Erythroblast (primary cell): Measurements from ENCODE around the gene SPINT4.
"Not testable (repeated sequence)": the region's sequence is repeated elsewhere in the genome, so short reads cannot be mapped to it uniquely, and the experiment has no call there.

ENCODE experiments used
- DNase-seq, 2 experiments: peaks; one replicate each; lab custom pipeline; 2025; lab: John Stamatoyannopoulos, UW
- GATA1 ChIP-seq: IDR thresholded peaks from 2 replicates; pipeline ENCODE4 v1.6.1; 2011; ENCODE audit warnings: low read depth, mild to moderate bottlenecking, control low read depth, low read length, moderate library complexity
- POLR2A ChIP-seq: IDR thresholded peaks from 2 replicates; pipeline ENCODE4 v1.6.1; 2011; ENCODE audit warnings: mild to moderate bottlenecking, low read length

Gene SPINT4

GRCh38 chr20:45722047-45722446, at the start of gene SPINT4:
Gene SPINT4 (plus strand): TSS chr20:45722347. CDS start chr20:45722368, 21 bp downstream.
- TF ChIP-seq GATA1 (no peak), POLR2A (no peak)
- no peak for DNase-seq

DNA sequence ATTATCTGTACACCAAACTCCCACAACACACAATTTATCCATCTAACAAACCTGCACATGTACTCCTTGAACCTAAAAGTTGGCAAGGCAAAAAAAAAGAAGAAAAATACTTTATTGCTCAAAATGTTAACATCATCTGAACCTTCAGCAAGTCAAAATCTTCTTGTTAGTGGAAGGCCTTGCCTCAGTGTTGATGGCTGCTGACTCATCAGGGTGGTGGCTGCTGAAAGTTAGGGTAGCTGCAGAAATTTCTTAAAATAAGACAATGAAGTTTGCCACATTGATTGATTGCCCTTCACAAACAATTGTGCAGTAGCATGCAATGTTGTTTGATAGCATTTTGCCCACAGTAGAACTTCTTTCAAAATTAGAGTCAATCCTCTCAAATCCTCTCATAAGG, 49.4 kb upstream of the SPINT4 start:
- no peak for DNase-seq
- TF ChIP-seq POLR2A: no peak
- TF ChIP-seq GATA1: no peak

- DNase-seq: no peak
- TF ChIP-seq GATA1 (no peak), POLR2A (no peak)
Observed at GRCh38 chr20:45679650-45680049, 42.5 kb upstream of the SPINT4 start.

DNA sequence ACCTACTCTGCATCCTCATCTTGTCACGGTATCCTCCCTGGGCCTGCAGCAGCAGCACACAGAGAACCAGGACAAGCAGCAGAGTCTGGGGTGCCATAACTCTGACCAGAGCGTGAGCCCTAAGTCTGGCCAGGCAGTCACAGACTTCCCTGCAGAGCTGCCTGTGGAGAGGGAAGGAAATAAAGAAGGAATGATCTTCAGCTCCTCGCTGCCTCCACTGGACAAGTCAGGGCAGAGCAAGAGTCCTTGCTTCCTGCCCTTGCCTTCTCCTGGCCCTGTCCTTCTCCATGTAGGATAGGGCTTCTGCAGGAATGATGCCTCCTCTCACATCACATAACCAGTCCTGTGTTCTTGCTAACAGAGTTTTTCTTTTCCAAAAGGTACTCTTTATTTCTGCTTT, 36.3 kb upstream of the SPINT4 start:
- no peak for DNase-seq
- TF ChIP-seq POLR2A: no peak
- no peak for TF ChIP-seq GATA1

DNA sequence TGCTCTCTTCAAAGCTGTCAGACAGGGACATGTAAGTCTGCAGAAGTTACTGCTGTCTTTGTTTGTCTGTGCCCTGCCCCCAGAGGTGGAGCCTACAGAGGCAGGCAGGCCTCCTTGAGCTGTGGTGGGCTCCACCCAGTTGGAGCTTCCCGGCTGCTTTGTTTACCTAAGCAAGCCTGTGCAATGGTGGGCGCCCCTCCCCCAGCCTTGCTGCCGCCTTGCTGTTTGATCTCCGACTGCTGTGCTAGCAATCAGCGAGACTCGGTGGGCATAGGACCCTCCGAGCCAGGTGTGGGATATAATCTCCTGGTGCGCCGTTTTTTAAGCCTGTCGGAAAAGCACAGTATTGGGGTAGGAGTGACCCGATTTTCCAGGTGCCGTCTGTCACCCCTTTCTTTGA, 28.8 kb upstream of the SPINT4 start:
- not testable (repeated sequence) for DNase-seq

DNA sequence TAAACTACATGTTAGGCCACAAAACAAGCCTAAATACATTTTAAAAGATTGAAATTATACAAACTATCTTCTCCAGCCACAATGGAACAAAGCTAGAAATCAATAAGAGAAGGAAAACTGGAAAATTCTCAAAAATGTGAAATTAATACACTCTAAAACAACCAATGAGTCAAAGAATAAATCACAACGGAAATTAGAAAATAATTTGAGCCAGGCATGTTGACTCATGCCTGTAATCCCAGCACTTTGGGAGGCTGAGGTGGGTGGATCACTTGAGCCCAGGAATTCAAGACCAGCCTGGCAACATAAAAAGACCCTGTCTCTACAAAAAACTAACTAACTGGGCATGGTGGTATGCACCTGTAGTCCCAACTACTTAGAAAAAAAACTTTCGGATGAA, 26.7 kb upstream of the SPINT4 start:
- TF ChIP-seq POLR2A: no peak
- TF ChIP-seq GATA1: no peak
- DNase-seq: no peak

GRCh38 chr20:45701104-45701503, 21.0 kb upstream of the SPINT4 start:
- TF ChIP-seq GATA1: no peak
- no peak for TF ChIP-seq POLR2A
- DNase-seq: no peak

DNA sequence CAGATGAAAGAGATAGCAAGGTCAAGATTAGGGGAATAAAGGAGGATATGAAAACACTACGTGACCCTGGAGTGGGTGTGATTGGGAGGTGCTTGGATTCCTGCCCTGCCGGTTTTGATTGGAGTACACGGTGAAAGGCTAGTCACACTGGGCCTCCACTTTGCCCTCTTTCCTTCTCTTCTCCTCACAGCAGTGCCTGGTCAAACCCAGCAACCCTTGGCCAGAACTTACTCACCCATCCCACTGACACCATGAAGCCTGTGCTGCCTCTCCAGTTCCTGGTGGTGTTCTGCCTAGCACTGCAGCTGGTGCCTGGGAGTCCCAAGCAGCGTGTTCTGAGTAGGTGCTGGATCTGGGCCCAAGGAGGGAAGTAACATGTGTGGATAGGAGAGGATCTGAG, 20.3 kb upstream of the SPINT4 start, which contains the start of gene WFDC13:
Gene WFDC13, plus strand, starts transcription at position 166 of the 400 bp plus-strand sequence. Its CDS starts 86 bp downstream, at position 252.
- DNase-seq: no peak
- TF ChIP-seq GATA1: no peak
- no peak for TF ChIP-seq POLR2A

- TF ChIP-seq GATA1 (no peak), POLR2A (no peak)
- DNase-seq: no peak
Observed at GRCh38 chr20:45704969-45705637, 17.0 kb upstream of the SPINT4 start, which contains the start of gene WFDC10B. Gene WFDC10B (minus strand): TSS chr20:45705019. CDS start chr20:45685992, 19,027 bp downstream.

DNA sequence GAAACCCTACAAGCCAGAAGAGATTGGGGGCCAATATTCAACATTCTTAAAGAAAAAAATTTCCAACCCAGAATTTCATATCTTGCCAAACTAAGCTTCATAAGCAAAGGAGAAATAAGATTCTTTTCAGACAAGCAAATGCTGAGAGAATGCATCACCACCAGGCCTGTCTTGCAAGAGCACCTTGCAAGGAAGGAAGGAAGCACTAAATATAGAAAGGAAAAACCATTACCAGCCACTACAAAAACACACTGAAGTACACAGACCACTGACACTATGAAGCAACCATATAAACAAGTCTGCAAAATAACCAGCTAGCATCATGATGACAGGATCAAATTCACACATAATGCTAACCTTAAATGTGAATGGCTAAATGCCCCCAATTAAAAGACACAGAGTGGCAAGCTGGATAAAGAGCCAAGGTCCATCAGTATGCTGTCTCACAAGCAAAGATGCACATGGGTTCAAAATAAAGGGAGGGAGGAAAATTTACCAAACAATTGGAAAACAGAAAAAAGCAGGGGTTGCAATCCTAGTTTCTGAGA, 5.9 kb upstream of the SPINT4 start:
- DNase-seq: not testable (repeated sequence)

DNA sequence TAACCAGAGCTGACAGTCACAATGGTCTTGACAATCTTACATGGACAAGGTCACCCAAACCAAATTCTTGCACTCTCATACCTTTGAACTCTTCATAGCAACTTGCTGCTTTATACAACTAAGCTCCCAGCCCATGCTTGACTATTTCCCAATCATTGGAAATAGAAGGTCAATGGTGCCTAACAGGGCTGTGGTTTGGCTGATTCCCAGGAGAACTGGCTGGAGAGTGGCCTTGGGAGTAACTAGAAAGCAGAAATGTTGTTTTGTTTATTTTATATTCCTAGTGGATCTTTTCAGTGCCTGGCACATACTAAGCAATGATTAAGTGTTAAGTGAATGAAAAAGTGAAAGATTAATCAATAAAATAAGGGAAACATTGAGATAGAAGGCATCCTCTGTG, 3.0 kb downstream of the SPINT4 start:
- TF ChIP-seq GATA1 (no peak), POLR2A (no peak)
- no peak for DNase-seq

DNA sequence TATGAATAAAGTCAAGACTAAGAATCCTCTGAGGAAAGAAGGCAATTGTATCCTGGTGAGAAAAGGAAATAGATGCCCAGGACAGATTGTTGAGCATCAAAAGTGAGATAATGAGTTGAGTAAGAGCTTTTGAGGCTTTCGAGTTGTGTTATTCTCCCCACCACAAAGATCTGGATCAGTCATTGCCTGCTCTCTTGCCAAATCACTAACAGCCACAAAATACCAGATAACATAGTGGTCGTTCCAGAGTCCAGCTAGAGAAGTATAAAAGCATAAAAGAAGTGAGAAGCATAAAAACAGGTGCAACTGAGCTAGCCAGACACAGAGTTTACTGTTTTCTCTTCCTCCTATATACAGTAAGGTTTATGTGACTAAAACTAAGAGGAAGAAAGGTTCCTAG, 4.9 kb downstream of the SPINT4 start:
- no peak for DNase-seq
- no peak for TF ChIP-seq POLR2A
- TF ChIP-seq GATA1: no peak

DNA sequence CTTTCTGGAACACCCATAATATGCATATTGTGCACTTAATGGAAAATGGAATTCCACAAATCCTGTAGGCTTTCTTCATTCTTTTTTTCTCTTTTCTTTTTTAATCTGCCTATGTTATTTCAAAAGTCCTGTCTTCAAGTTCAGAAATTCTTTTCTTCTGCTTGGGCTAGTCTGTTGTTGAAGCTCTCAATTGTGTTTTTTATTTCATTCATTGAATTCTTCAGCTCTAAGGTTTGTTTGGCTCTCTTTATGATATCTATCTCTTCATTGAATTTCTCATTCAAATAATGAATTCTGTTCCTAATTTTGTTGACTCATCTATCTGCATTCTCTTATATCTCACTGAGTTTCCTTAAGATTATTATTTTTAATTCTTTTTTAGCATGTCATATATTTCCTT, 10.1 kb downstream of the SPINT4 start:
- DNase-seq: no peak
- TF ChIP-seq GATA1 (no peak), POLR2A (no peak)

DNA sequence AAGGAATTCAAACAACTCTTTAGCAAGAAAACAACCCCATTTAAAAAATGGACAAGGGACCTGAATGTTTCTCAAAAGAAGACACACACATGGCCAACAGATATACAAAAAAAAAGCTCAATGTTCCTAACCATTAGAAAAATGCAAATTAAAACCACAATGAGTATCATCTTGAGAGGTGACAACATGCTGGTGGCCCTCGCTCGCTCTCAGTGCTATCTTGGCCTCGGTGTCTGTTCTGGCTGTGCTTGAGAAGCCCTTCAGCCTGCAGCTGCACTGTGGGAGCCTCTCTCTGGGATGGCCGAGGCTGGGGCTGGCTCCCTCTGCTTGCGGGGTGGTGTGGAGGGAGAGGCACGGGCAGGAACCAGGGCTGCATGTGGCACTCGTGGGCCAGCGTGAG, 13.4 kb downstream of the SPINT4 start:
- TF ChIP-seq GATA1 (no peak), POLR2A (no peak)
- no peak for DNase-seq

GRCh38 chr20:45735988-45736387, 13.8 kb downstream of the SPINT4 start:
- TF ChIP-seq POLR2A: no peak
- TF ChIP-seq GATA1: no peak
- no peak for DNase-seq
